ENCODE measurements around the gene LMBR1L. TPM values are rescaled to one million over a fixed set of nuclear protein-coding genes. Genes with fewer than 3 reads are reported as not detected.

LMBR1L gene
- total RNA-seq, 1 donor from 2014 or later, result 24.4 TPM

- ATAC-seq, result no peak
Observed at GRCh38 chr12:49051777-49052438, 58.7 kb downstream of the LMBR1L start.

- ATAC-seq, result no peak
Observed at GRCh38 chr12:49051373-49051764, 59.3 kb downstream of the LMBR1L start.

- ATAC-seq, result no peak
Observed at GRCh38 chr12:49050507-49051372, 59.9 kb downstream of the LMBR1L start.

GRCh38 chr12:49049566-49050224, 61.0 kb downstream of the LMBR1L start:
- ATAC-seq, result no peak

- no peak for ATAC-seq
Observed at GRCh38 chr12:49048953-49049352, 61.7 kb downstream of the LMBR1L start.

Other genes with a start within 250 kb of the LMBR1L start
- gene RND1, start 245.0 kb downstream of the LMBR1L start, total RNA-seq, result 2.6 TPM
- 13.1 TPM for gene FKBP11, start 185.4 kb downstream of the LMBR1L start, total RNA-seq
- gene ARF3, start 153.4 kb downstream of the LMBR1L start, total RNA-seq, result 144 TPM
- 0.48 TPM for gene WNT10B, start 139.1 kb downstream of the LMBR1L start, total RNA-seq
- gene WNT1, start 132.5 kb downstream of the LMBR1L start, total RNA-seq, result not detected
- 0.28 TPM for gene DDN, start 111.5 kb downstream of the LMBR1L start, total RNA-seq
- gene PRKAG1, start 92.1 kb downstream of the LMBR1L start, total RNA-seq, result 52.8 TPM
- gene KMT2D, start 50.1 kb downstream of the LMBR1L start, total RNA-seq, result 48.2 TPM
- gene RHEBL1, start 40.9 kb downstream of the LMBR1L start, total RNA-seq, result 0.44 TPM
- gene DHH, start 16.0 kb downstream of the LMBR1L start, total RNA-seq, result 0.12 TPM
- gene TUBA1B, start 20.5 kb upstream of the LMBR1L start, total RNA-seq, result 536 TPM
- 14.0 TPM for gene TUBA1A, start 78.2 kb upstream of the LMBR1L start, total RNA-seq
- gene TUBA1C, start 154.2 kb upstream of the LMBR1L start, total RNA-seq, result 755 TPM
- gene PRPH, start 184.3 kb upstream of the LMBR1L start, total RNA-seq, result 0.64 TPM
- 23.6 TPM for gene TROAP, start 212.4 kb upstream of the LMBR1L start, total RNA-seq
- gene C1QL4, start 226.3 kb upstream of the LMBR1L start, total RNA-seq, result not detected
- 0.16 TPM for gene DNAJC22, start 236.0 kb upstream of the LMBR1L start, total RNA-seq

All from esophagus mucosa (tissue), 1 donor.